ENCODE data around the gene IL16.
A peak's percentile ranks its signal among the peaks of the same experiment; 100 is the strongest.

Gene IL16

DNA sequence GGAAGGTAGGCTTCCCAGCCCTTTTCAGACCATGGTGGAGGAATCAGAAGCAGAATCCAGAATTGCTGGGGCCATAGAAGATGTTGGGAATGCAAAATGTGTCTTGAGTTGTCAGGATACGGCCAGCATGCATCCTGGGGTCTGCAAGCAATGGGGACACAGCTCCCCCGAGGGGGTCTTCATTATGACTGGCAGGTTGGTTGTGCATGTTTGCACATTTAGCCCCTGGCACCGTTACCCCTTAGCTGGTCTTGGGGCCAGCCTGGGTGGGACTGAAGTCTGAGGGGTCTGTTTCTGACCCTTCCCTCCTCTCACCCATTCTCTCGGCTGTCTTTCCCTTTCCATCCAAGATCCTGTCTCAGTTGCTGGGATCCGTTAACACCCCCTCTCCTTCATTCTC lies 76.5 kb downstream of the IL16 start:
- TF ChIP-seq, protein P1, sequence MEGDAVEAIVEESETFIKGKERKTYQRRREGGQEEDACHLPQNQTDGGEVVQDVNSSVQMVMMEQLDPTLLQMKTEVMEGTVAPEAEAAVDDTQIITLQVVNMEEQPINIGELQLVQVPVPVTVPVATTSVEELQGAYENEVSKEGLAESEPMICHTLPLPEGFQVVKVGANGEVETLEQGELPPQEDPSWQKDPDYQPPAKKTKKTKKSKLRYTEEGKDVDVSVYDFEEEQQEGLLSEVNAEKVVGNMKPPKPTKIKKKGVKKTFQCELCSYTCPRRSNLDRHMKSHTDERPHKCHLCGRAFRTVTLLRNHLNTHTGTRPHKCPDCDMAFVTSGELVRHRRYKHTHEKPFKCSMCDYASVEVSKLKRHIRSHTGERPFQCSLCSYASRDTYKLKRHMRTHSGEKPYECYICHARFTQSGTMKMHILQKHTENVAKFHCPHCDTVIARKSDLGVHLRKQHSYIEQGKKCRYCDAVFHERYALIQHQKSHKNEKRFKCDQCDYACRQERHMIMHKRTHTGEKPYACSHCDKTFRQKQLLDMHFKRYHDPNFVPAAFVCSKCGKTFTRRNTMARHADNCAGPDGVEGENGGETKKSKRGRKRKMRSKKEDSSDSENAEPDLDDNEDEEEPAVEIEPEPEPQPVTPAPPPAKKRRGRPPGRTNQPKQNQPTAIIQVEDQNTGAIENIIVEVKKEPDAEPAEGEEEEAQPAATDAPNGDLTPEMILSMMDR (conservative IDR thresholded peaks at IDR 0.05): no peak
- no peak overlapping the region for H3K27ac ChIP-seq

DNA sequence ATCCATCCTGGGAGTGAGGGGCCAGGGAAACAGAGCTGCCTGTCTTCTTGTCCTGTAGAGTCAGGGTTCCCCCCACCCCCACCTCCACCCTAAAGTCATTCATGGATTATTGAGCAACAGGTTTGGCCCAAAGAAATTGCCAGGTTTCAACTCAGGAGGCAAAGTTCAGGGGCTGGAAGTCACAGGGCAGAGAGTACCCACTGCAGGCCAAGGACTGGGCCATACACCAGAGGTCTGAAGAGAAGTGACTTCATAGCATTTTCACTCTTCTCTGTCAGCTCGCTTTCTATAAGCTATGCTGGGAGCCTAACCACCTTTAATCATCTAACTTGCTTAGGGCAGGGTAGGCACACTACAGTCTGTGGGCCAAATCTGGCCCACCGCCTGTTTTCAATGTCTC lies 77.2 kb downstream of the IL16 start:
- peak overlapping the region; percentile 40; the same call in 1 of the 2 replicates for H3K27ac ChIP-seq
- TF ChIP-seq, protein P1 (conservative IDR thresholded peaks at IDR 0.05): no peak

DNA sequence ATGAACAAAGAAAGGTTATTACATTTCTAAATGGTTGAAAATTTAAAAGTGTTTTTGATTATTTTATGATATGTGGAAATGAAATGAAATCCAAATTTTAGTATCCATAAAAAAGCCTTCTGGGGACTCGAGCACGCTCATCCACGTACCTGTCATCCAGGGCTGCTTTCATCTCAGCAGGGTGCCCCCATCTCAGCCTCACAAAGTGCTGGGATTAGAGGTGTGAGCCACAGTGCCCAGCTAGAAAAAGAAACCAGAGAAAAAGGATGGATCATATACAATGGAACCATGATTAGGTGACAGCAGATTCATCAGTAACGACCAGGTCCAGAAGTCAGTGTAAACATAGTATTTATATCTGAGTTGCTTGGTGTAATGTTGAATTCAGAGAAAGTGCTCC lies 77.6 kb downstream of the IL16 start:
- H3K27ac ChIP-seq: peak overlapping the region; percentile 40; the same call in 1 of the 2 replicates
- TF ChIP-seq, protein P1 (conservative IDR thresholded peaks at IDR 0.05): no peak

DNA sequence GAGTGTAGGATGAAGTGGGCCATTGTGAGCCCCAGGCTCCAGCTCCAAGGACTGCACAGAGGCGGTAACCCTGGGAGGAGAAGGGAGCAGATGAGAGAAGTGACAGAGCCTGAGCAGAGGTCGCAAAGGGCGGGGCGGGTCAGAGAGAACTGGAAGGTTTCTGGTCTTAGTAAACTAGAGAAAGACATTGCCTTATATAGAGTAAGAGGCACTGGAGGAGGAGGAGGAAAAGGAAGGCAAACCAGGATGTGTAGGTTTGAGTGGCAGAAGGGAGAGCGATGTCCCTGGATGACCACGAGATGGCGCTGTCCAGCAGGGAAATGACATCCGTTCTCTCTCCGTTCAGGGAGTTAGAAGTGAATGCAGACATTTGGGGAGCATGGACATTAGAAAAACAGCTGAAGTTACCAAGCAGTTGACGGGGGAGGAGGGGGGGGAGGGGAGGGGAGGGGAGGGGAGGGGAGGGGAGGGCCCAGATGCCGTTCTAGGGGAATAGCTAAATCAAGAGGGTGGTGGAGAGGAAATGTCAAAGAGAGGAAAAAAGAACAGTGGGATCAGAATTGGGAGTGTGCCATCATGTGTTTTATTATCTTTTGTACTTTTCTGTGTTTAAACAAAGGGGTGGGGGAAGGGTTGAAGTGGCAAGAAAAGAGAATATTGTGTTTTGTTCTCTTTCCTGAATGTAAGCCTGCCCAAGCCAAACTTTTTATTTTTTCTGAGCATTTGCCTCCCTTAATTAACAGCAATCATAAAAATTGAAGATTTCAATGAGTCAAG lies 78.4 kb downstream of the IL16 start:
- TF ChIP-seq, protein P1 (conservative IDR thresholded peaks at IDR 0.05): peak; percentile 86
- H3K27ac ChIP-seq: peak overlapping the region; percentile 64

DNA sequence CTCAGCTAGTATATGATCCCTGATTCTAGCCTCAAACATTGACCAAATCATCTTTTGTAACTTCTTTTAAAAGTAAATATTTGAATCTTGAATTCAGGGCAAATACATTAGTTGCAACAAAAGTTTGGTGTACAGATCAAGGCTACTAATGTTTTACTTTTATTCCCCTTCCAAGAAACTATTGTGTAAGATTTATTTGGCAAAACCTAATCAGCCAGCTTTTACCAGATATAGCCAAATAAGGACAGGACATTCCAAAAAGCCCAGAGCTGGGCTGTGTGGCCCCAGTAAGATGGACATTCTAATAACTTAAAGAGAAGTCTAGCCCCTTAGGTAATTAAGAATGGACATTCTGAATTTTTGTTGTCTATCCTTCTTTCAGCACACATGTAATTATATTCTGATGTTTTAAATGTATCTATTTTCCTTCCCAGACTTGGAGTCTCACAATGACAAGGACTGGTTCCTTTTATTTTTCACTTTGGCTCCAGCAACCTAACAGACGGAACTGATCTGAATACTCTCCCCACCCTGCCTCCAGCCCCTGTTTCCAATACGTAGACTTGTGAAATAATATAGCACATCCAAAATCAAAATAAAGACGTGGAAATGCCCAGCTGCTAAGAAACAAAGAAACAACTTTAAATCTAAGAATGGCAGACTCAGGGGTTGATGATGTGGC lies 79.2 kb downstream of the IL16 start:
- TF ChIP-seq, protein P1 (conservative IDR thresholded peaks at IDR 0.05): no peak
- peak overlapping the region; percentile 64 for H3K27ac ChIP-seq

DNA sequence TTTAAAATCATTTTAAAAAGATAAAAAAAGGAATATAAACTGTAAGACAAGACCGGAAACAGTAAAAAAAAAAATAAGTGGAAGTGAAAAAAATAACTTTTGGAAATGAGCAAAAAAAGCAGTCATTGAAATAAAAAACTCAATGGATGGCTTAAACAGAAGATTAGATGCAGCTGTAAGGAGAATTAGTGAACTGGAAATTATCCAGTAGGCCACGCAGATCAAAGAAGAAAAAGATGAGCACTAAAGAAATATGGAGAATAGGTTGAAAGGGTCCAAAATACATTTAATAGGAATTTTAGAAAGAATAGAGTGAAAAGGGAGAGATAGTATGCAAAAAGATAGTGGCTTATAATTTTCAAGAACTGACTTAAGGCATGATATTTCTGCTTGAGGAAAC lies 80.3 kb downstream of the IL16 start:
- TF ChIP-seq, protein P1 (conservative IDR thresholded peaks at IDR 0.05): no peak
- H3K27ac ChIP-seq: no peak overlapping the region

DNA sequence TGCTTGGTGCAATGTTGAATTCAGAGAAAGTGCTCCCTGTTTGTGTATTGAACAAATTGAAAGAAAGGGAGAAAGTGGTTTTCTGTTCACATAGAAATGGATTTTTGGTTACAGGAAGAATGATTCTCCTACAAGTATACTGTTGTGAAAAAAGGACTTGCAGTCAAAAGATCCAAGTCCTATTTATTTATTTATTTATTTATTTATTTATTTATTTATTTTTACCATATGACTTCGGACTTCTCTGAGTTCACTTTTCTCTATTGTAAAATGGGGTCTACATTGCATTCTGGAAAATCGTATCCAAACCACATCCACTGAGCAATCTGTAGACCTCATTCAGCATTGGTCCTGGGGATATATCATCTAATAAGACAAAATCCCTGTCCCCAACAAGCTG lies 81.2 kb downstream of the IL16 start:
- no peak overlapping the region for H3K27ac ChIP-seq

More for the DNA sequence above, 81.2 kb downstream of the IL16 start:
- TF ChIP-seq, protein P1 (conservative IDR thresholded peaks at IDR 0.05): no peak

All from VCaP (cell line).